HCT116 (cell line): ENCODE results near the gene ZNF576. TPM values are rescaled to one million over a fixed set of nuclear protein-coding genes. Genes with fewer than 3 reads are reported as not detected.

Experiments
- ATAC-seq: fragments of 200-7000 bp; cut with Tn5 transposase; 2 replicates; pipeline ENCODE4 v1.9.1; 2020; ENCODE audit warnings: mild to moderate bottlenecking, moderate library complexity
- BruUV-seq: library from RNA; stranded (reverse); fragments of 400-500 nt; replicated peaks from 2 replicates; lab custom pipeline; 2021; lab: Mats Ljungman, UMichigan
- CTCF ChIA-PET: fragments of 300-600 bp; sonication (Branson Sonifier 250); formaldehyde crosslinking; loops from one replicate; lab custom pipeline; 2021; ENCODE audit warnings: antibody characterized with exemption; lab: Charles Lee
- POLR2A ChIA-PET: fragments of 300-600, 350-600 bp; sonication (Branson Sonifier 250); formaldehyde crosslinking; loops from one replicate; lab custom pipeline; 2021; ENCODE audit warnings: antibody characterized with exemption; lab: Charles Lee
- RAD21 ChIA-PET, 2 experiments: fragments of 300-600 bp; sonication (Branson Sonifier 250); formaldehyde crosslinking; loops; one replicate each; lab custom pipeline; 2023; ENCODE audit warnings: low total read pairs in 2 of 2; ENCODE audit not compliant: uncharacterized antibody in 2 of 2, unreplicated experiment in 2 of 2, low non-redundant PET in 1 of 2; lab: Charles Lee
- DNase-seq: peaks from one replicate; pipeline ENCODE4 v3.0.0-alpha.2; 2010; ENCODE audit warnings: low read depth, low spot score
- H2AFZ ChIP-seq: fragments of 200-600 bp; shearing (Covaris generic), sonication (generic); 2 replicates; pipeline ENCODE4 v1.6.1; 2017; ENCODE audit warnings: low read depth, mixed run types, mixed read lengths, antibody characterized with exemption, low read length; ENCODE audit not compliant: poor library complexity, severe bottlenecking
- H3K27ac ChIP-seq: 2 replicates; pipeline ENCODE4 v1.5.1; 2012; ENCODE audit warnings: low read depth, low read length
- H3K27me3 ChIP-seq: fragments of 200-600 bp; sonication (generic); 2 replicates; pipeline ENCODE4 v1.6.1; 2016; ENCODE audit warnings: mixed run types, low read length, mixed read lengths; ENCODE audit not compliant: insufficient read depth
- H3K36me3 ChIP-seq, 2 experiments: fragments of 200-500 bp in 1 of 2; fragments of 200-600 bp in 1 of 2; sonication (Bioruptor generic) in 1 of 2; sonication (generic) in 1 of 2; 2 replicates each; pipeline versions ENCODE4 v1.5.1 to v1.6.1; 2014 to 2016; ENCODE audit warnings: low read length in 2 of 2, inconsistent platforms in 1 of 2, mixed read lengths in 1 of 2, mixed run types in 1 of 2; ENCODE audit not compliant: insufficient read depth in 2 of 2, control insufficient read depth in 1 of 2
- H3K4me1 ChIP-seq, 2 experiments: fragments of 200-600 bp in 1 of 2; sonication (generic) in 1 of 2; 2 replicates each; pipeline versions ENCODE4 v1.5.1 to v1.6.1; 2012 to 2017; ENCODE audit warnings: low read length in 2 of 2, inconsistent platforms in 1 of 2, mild to moderate bottlenecking in 1 of 2, mixed read lengths in 1 of 2, mixed run types in 1 of 2, moderate library complexity in 1 of 2; ENCODE audit not compliant: insufficient read depth in 2 of 2, control insufficient read depth in 1 of 2
- H3K4me2 ChIP-seq: fragments of 200-600 bp; sonication (generic); 2 replicates; pipeline ENCODE4 v1.6.1; 2017; ENCODE audit warnings: mixed run types, low read length, mixed read lengths
- H3K4me3 ChIP-seq, 2 experiments: fragments of 200-600 bp in 1 of 2; sonication (generic) in 1 of 2; replicated peaks in 1 of 2; 2 replicates each; pipeline ENCODE4 v1.5.1; 2011 to 2016; ENCODE audit warnings: low read length in 2 of 2, control low read depth in 1 of 2, low read depth in 1 of 2, mild to moderate bottlenecking in 1 of 2, mixed read lengths in 1 of 2, mixed run types in 1 of 2
- H3K79me2 ChIP-seq: fragments of 200-600 bp; sonication (generic); 2 replicates; pipeline ENCODE4 v1.6.1; 2017; ENCODE audit warnings: mild to moderate bottlenecking, mixed run types, low read length, moderate library complexity, mixed read lengths; ENCODE audit not compliant: insufficient read depth
- H3K9ac ChIP-seq: fragments of 200-600 bp; sonication (generic); 2 replicates; pipeline ENCODE4 v1.6.1; 2016; ENCODE audit warnings: low read length, mixed read lengths
- H3K9me2 ChIP-seq: fragments of 200-600 bp; sonication (generic), shearing (Covaris generic); 2 replicates; pipeline ENCODE4 v1.6.1; 2017; ENCODE audit warnings: mixed run types, mild to moderate bottlenecking, moderate library complexity; ENCODE audit not compliant: insufficient read depth
- H3K9me3 ChIP-seq, 2 experiments: fragments of 200-500 bp in 1 of 2; fragments of 200-600 bp in 1 of 2; sonication (Bioruptor generic) in 1 of 2; sonication (generic) in 1 of 2; 2 replicates each; pipeline ENCODE4 v1.6.1; 2014 to 2017; ENCODE audit warnings: low read length in 2 of 2, mixed read lengths in 2 of 2, inconsistent platforms in 1 of 2, low read depth in 1 of 2, mild to moderate bottlenecking in 1 of 2, mixed run types in 1 of 2, moderate library complexity in 1 of 2; ENCODE audit not compliant: control insufficient read depth in 1 of 2, insufficient read depth in 1 of 2
- H4K20me1 ChIP-seq: fragments of 200-600 bp; sonication (generic), shearing (Covaris generic); 2 replicates; pipeline ENCODE4 v1.6.1; 2017; ENCODE audit warnings: mixed run types, mild to moderate bottlenecking, moderate library complexity; ENCODE audit not compliant: insufficient read depth
- CBX3 ChIP-seq: IDR thresholded peaks from 2 replicates; pipeline ENCODE4 v1.6.1; 2012; ENCODE audit warnings: low read depth
- ELF1 ChIP-seq: IDR thresholded peaks from 2 replicates; pipeline ENCODE4 v1.6.1; 2012; ENCODE audit warnings: low read depth, borderline replicate concordance
- EZH2 ChIP-seq: fragments of 200-600 bp; sonication (generic); IDR thresholded peaks from 2 replicates; pipeline ENCODE4 v1.6.1; 2017; ENCODE audit warnings: antibody characterized with exemption, mixed run types
- EZH2phosphoT487 ChIP-seq: fragments of 200-600 bp; IDR thresholded peaks from 2 replicates; pipeline ENCODE4 v1.6.1; 2018; ENCODE audit warnings: antibody characterized with exemption, borderline replicate concordance
- POLR2A ChIP-seq: IDR thresholded peaks from 2 replicates; pipeline ENCODE4 v1.7.0; 2011; ENCODE audit warnings: borderline replicate concordance; ENCODE audit not compliant: insufficient read depth, insufficient read length; ENCODE audit errors: extremely low read depth
- POLR2AphosphoS5 ChIP-seq: IDR thresholded peaks from 2 replicates; pipeline ENCODE4 v1.6.1; 2011; ENCODE audit warnings: mild to moderate bottlenecking, low read depth, low read length, moderate library complexity
- RAD21 ChIP-seq: IDR thresholded peaks from 2 replicates; pipeline ENCODE4 v1.6.1; 2012; ENCODE audit warnings: low read depth, mild to moderate bottlenecking
- SIN3A ChIP-seq: IDR thresholded peaks from 2 replicates; pipeline ENCODE4 v1.6.1; 2012; ENCODE audit warnings: low read depth
- SRF ChIP-seq: IDR thresholded peaks from 2 replicates; pipeline ENCODE4 v1.6.1; 2012; ENCODE audit warnings: low read depth
- TCF7L2 ChIP-seq: IDR thresholded peaks from 2 replicates; pipeline ENCODE4 v1.7.0; 2011; ENCODE audit warnings: borderline replicate concordance, inconsistent platforms; ENCODE audit not compliant: insufficient read depth, insufficient read length; ENCODE audit errors: extremely low read depth
- YY1 ChIP-seq: IDR thresholded peaks from 2 replicates; pipeline ENCODE4 v1.6.1; 2011; ENCODE audit warnings: low read length, low read depth, moderate library complexity, mild to moderate bottlenecking; ENCODE audit not compliant: insufficient replicate concordance; ENCODE audit errors: extremely low read depth
- ZFX ChIP-seq: fragments of 450-650 bp; IDR thresholded peaks from 2 replicates; pipeline ENCODE4 v1.6.1; 2017
- ZNF274 ChIP-seq: fragments of 200-500 bp; sonication (Bioruptor generic); IDR thresholded peaks from 2 replicates; pipeline ENCODE4 v1.6.1; 2014; ENCODE audit warnings: mild to moderate bottlenecking, low read depth, low read length, inconsistent platforms
- intact Hi-C: fragments of 100-400 bp; cut with micrococcal nuclease; formaldehyde crosslinking; loops from 2 replicates; pipeline ENCODE4 v1.10.0; 2022
- total RNA-seq: library from RNA; stranded (reverse); gene quantifications from one replicate; pipeline ENCODE4 v1.2.1, GENCODE V29; 2021; ENCODE audit not compliant: unreplicated experiment
- TF ChIP-seq, protein P1 (sequence below): IDR thresholded peaks from 2 replicates; pipeline ENCODE4 v1.6.1; 2011; ENCODE audit warnings: mild to moderate bottlenecking, low read length, moderate library complexity; ENCODE audit not compliant: insufficient replicate concordance; ENCODE audit errors: extremely low read depth
- TF ChIP-seq, protein P2 (sequence below): IDR thresholded peaks from 2 replicates; pipeline ENCODE4 v1.6.1; 2012; ENCODE audit warnings: low read depth
- TF ChIP-seq, protein P3 (sequence below), 3 experiments: fragments of 200-600 bp in 1 of 3; sonication (generic) in 1 of 3; IDR thresholded peaks in 2 of 3; conservative IDR thresholded peaks in 1 of 3; 2 replicates each; pipeline ENCODE4 v1.5.1; 2012 to 2017; ENCODE audit warnings: low read depth in 2 of 3, low read length in 2 of 3, antibody characterized with exemption in 1 of 3, borderline replicate concordance in 1 of 3, control low read depth in 1 of 3, mild to moderate bottlenecking in 1 of 3, mixed read lengths in 1 of 3, mixed run types in 1 of 3, moderate library complexity in 1 of 3; ENCODE audit not compliant: insufficient read depth in 1 of 3

The ZNF576 gene
- total RNA-seq, 1 experiment from 2014 or later: 11.2 TPM

DNA sequence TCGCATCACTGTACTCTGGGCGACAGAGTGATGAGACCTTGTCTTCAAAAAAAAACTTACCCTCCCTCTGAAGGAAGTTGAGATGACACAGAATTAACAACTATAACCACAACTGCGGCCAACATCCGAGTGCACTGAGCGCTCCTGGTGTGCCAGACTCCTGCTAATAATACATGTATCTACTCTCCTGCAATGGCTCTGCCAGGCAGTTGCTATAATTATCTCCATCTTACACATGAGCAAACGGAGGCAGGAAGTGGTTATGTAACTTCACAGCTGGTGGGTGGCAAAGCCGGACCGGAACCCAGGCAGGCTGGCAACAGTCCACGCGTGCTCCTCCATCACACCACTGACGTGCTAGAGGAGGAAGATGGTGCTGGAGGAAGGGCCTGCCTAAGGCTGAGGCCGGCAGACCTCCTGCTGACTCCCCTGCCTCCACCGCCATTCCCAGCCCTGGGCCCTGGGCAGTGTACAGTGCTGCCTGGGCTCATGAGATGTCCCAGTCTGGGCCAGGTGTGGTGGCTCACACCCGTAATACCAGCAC lies 33.6 kb upstream of the ZNF576 start (continued):
- TF ChIP-seq, protein P1, sequence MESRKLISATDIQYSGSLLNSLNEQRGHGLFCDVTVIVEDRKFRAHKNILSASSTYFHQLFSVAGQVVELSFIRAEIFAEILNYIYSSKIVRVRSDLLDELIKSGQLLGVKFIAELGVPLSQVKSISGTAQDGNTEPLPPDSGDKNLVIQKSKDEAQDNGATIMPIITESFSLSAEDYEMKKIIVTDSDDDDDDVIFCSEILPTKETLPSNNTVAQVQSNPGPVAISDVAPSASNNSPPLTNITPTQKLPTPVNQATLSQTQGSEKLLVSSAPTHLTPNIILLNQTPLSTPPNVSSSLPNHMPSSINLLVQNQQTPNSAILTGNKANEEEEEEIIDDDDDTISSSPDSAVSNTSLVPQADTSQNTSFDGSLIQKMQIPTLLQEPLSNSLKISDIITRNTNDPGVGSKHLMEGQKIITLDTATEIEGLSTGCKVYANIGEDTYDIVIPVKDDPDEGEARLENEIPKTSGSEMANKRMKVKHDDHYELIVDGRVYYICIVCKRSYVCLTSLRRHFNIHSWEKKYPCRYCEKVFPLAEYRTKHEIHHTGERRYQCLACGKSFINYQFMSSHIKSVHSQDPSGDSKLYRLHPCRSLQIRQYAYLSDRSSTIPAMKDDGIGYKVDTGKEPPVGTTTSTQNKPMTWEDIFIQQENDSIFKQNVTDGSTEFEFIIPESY: no peak
- TF ChIP-seq ZFX: no peak
- TF ChIP-seq ELF1: no peak
- no peak for TF ChIP-seq CBX3
- TF ChIP-seq POLR2A: no peak
- no peak for TF ChIP-seq EZH2
- TF ChIP-seq, protein P2, sequence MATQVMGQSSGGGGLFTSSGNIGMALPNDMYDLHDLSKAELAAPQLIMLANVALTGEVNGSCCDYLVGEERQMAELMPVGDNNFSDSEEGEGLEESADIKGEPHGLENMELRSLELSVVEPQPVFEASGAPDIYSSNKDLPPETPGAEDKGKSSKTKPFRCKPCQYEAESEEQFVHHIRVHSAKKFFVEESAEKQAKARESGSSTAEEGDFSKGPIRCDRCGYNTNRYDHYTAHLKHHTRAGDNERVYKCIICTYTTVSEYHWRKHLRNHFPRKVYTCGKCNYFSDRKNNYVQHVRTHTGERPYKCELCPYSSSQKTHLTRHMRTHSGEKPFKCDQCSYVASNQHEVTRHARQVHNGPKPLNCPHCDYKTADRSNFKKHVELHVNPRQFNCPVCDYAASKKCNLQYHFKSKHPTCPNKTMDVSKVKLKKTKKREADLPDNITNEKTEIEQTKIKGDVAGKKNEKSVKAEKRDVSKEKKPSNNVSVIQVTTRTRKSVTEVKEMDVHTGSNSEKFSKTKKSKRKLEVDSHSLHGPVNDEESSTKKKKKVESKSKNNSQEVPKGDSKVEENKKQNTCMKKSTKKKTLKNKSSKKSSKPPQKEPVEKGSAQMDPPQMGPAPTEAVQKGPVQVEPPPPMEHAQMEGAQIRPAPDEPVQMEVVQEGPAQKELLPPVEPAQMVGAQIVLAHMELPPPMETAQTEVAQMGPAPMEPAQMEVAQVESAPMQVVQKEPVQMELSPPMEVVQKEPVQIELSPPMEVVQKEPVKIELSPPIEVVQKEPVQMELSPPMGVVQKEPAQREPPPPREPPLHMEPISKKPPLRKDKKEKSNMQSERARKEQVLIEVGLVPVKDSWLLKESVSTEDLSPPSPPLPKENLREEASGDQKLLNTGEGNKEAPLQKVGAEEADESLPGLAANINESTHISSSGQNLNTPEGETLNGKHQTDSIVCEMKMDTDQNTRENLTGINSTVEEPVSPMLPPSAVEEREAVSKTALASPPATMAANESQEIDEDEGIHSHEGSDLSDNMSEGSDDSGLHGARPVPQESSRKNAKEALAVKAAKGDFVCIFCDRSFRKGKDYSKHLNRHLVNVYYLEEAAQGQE: no peak

DNA sequence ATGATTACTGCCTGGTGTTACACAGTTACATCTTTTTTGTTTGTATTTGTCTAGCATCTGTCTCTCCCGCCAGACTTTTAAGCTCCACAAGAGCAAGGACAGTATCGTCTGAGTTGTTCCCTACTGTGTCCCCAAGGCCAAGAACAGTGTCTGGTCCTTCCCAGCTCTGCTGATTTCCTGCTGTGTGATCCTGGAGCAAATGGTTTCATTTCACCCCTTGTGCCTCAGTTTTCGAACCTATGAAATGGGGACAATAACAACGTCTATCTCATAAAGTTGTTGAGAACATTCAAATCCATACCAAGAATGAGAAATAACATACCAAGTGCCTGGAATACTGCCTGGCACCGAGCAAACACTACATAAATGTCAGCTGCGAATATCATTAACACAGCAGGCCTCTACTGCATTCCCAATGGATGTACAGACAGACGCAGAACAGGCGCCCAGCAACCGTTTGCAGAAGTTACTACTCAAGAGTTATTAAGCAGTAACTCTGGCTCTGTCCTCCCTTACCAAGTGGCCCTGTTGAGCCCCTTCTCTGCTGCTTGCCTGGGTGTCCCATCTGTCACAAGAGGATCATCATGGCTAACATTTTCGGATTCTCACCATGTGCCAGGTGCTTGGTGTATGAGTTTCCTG lies 32.5 kb upstream of the ZNF576 start:
- ATAC-seq (no peak), DNase-seq (no peak)
- Histone ChIP-seq H3K4me2 (no peak overlapping the region), H3K79me2 (no peaks in the 10 kb centered on the region), H3K9me3 (no peaks in the 10 kb centered on the region), H3K27me3 (no peaks in the 10 kb centered on the region), H3K9me2 (no peaks in the 10 kb centered on the region), H3K27ac (no peak overlapping the region), H3K4me1 (peaks cover 0 to 24% of the 10 kb centered on the region in 2 experiments; a peak in 2 of 4 replicates), H4K20me1 (no peaks in the 10 kb centered on the region), H2AFZ (no peak overlapping the region), H3K9ac (no peak overlapping the region), H3K36me3 (no peaks in the 10 kb centered on the region; a peak in 1 of 4 replicates), H3K4me3 (no peak overlapping the region)
- RAD21 ChIA-PET: no interaction called here
- CTCF ChIA-PET: no interaction called here
- intact Hi-C loops: no loop called here
- BruUV-seq: no TSS peak
- no peak for TF ChIP-seq TCF7L2
- no peak for TF ChIP-seq ZNF274
- TF ChIP-seq EZH2phosphoT487: no peak
- TF ChIP-seq, protein P3, sequence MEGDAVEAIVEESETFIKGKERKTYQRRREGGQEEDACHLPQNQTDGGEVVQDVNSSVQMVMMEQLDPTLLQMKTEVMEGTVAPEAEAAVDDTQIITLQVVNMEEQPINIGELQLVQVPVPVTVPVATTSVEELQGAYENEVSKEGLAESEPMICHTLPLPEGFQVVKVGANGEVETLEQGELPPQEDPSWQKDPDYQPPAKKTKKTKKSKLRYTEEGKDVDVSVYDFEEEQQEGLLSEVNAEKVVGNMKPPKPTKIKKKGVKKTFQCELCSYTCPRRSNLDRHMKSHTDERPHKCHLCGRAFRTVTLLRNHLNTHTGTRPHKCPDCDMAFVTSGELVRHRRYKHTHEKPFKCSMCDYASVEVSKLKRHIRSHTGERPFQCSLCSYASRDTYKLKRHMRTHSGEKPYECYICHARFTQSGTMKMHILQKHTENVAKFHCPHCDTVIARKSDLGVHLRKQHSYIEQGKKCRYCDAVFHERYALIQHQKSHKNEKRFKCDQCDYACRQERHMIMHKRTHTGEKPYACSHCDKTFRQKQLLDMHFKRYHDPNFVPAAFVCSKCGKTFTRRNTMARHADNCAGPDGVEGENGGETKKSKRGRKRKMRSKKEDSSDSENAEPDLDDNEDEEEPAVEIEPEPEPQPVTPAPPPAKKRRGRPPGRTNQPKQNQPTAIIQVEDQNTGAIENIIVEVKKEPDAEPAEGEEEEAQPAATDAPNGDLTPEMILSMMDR (IDR thresholded peaks at IDR 0.05 in 2 of 3, conservative IDR thresholded peaks at IDR 0.05 in 1 of 3; ENCODE audit: borderline replicate concordance in 1 of 3, insufficient read depth in 1 of 3, low read depth in 2 of 3, low read length in 2 of 3): no peak
- no peak for TF ChIP-seq SRF
- TF ChIP-seq ZFX: no peak
- no peak for TF ChIP-seq CBX3
- TF ChIP-seq RAD21: no peak
- TF ChIP-seq SIN3A: no peak
- TF ChIP-seq POLR2AphosphoS5: no peak
- no peak for TF ChIP-seq YY1
- POLR2A ChIA-PET: no interaction called here
